Measurements from ENCODE around the gene TELO2.

TELO2 gene

GRCh38 chr16:1492923-1493745, at the start of gene TELO2:
TELO2 (plus strand) TSS chr16:1493360; CDS start chr16:1494282, 922 bp downstream.
- no peak for DNase-seq

GRCh38 chr16:1443403-1443973, 49.7 kb upstream of the TELO2 start:
- DNase-seq = no peak

- DNase-seq = no peak
These were observed 49.0 kb upstream of the TELO2 start, which contains the start of gene CCDC154 for GRCh38 chr16:1443980-1444729. CCDC154 (minus strand) TSS chr16:1444556; CDS start chr16:1444322, 234 bp downstream.

- DNase-seq = no peak
These were observed 48.2 kb upstream of the TELO2 start for GRCh38 chr16:1444730-1445517.

- DNase-seq = no peak
These were observed 47.5 kb upstream of the TELO2 start for GRCh38 chr16:1445518-1446203.

- DNase-seq = no peak
These were observed 46.7 kb upstream of the TELO2 start for GRCh38 chr16:1446296-1447080.

GRCh38 chr16:1447965-1448364, 45.2 kb upstream of the TELO2 start:
- no peak for DNase-seq

GRCh38 chr16:1448536-1449116, 44.5 kb upstream of the TELO2 start:
- no peak for DNase-seq

- DNase-seq = no peak
These were observed 43.9 kb upstream of the TELO2 start for GRCh38 chr16:1449201-1449788.

- DNase-seq = no peak
These were observed 42.9 kb upstream of the TELO2 start for GRCh38 chr16:1450218-1450617.

GRCh38 chr16:1450841-1451240, 42.3 kb upstream of the TELO2 start:
- no peak for DNase-seq

- no peak for DNase-seq
These were observed 41.3 kb upstream of the TELO2 start for GRCh38 chr16:1451702-1452392.

GRCh38 chr16:1452530-1452929, 40.6 kb upstream of the TELO2 start:
- DNase-seq = no peak

GRCh38 chr16:1453316-1453715, 39.8 kb upstream of the TELO2 start:
- DNase-seq = no peak

GRCh38 chr16:1454561-1454960, 38.6 kb upstream of the TELO2 start:
- no peak for DNase-seq

- no peak for DNase-seq
These were observed 37.7 kb upstream of the TELO2 start for GRCh38 chr16:1455190-1456171.

GRCh38 chr16:1456951-1457350, 36.2 kb upstream of the TELO2 start:
- no peak for DNase-seq

GRCh38 chr16:1457489-1458245, 35.5 kb upstream of the TELO2 start:
- no peak for DNase-seq

All from NCI-H1436 treated with DMSO at 0.1 percent for 48 hours (cell line).